ENCODE data around the gene F13B. TPM values are rescaled to one million over a fixed set of nuclear protein-coding genes. Genes with fewer than 3 reads are reported as not detected.

The F13B gene
- total RNA-seq, 2 experiments from 2014 or later: not detected

DNA sequence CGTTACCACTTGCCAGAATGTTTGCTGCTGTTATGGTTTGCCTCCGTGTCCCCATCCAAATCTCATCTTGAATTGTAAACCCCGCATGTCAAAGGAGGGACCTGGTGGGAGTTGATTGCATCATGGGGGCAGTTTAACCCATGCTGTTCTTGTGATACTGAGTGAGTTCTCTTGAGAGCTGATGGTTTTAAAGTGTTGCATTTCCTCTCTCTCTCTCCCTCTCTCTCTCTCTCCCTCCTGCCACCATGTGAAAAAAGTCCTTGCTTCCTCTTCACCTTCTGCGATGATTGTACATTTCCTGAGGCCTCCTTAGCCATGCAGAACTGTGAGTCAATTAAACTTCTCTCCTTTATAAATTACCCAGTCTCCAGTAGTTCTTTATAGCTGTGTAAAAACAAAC lies 45.3 kb downstream of the F13B start:
- Mint-ChIP-seq H3K4me3 (no peak overlapping the region), H3K9me3 (no peaks in the 10 kb centered on the region), H3K36me3 (ENCODE audit: low read depth) (no peaks in the 10 kb centered on the region), H3K4me1 (ENCODE audit: low read depth) (no peaks in the 10 kb centered on the region), H3K27ac (no peak overlapping the region), H3K27me3 (no peaks in the 10 kb centered on the region)
- ATAC-seq (ENCODE audit: poor library complexity): no peak
- H3K27ac ChIP-seq (ENCODE audit: low read depth in 1 of 2, low read length in 2 of 2): no peak overlapping the region
- POLR2A ChIA-PET: no interaction called here
- H3K27me3 ChIP-seq (ENCODE audit: control insufficient read depth in 1 of 2, insufficient read depth in 2 of 2, low read length in 2 of 2): no peaks in the 10 kb centered on the region
- no peak for DNase-seq
- no peaks in the 10 kb centered on the region for H3K36me3 ChIP-seq (ENCODE audit: insufficient read depth, low read length)
- intact Hi-C loops (cut with DNase I, micrococcal nuclease): no loop called here
- CTCF ChIA-PET: no interaction called here
- TF ChIP-seq, protein P1, sequence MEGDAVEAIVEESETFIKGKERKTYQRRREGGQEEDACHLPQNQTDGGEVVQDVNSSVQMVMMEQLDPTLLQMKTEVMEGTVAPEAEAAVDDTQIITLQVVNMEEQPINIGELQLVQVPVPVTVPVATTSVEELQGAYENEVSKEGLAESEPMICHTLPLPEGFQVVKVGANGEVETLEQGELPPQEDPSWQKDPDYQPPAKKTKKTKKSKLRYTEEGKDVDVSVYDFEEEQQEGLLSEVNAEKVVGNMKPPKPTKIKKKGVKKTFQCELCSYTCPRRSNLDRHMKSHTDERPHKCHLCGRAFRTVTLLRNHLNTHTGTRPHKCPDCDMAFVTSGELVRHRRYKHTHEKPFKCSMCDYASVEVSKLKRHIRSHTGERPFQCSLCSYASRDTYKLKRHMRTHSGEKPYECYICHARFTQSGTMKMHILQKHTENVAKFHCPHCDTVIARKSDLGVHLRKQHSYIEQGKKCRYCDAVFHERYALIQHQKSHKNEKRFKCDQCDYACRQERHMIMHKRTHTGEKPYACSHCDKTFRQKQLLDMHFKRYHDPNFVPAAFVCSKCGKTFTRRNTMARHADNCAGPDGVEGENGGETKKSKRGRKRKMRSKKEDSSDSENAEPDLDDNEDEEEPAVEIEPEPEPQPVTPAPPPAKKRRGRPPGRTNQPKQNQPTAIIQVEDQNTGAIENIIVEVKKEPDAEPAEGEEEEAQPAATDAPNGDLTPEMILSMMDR (IDR thresholded peaks at IDR 0.05): no peak
- no peaks in the 10 kb centered on the region for H3K9me3 ChIP-seq (ENCODE audit: control insufficient read depth in 1 of 2, insufficient read depth in 1 of 2, low read length in 2 of 2)
- H3K4me1 ChIP-seq (ENCODE audit: insufficient read depth, low read length): no peaks in the 10 kb centered on the region
- no peak overlapping the region for H3K4me3 ChIP-seq (ENCODE audit: low read length)

DNA sequence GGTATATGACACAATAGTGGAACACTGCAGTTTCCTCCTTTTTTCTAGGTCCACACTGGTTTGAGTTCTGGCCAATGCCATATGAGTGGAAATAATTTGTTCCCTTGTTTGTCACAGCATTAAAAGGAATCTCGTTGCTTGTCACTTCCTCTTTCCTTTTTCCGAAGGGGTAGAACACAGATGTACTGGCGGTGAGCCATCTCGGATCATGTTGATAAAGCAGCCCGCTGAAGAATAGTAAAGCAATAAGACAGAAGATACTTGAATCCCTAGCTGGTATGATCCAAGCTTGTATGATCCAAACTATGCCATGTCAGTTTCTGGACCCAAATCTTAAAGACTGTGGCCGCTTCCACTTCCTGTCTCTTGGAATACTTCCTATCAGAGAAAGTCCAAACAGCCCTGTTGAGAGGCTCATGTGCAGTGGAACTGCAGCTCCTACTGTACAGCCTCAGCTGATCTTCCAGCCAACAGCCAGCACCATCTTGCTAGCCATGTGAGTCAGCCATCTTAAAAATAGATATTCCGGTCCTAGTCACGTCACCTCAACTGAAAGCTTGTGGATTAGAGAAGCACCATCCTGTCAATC lies 49.4 kb downstream of the F13B start:
- Histone ChIP-seq H3K27me3 (ENCODE audit: control insufficient read depth in 1 of 2, insufficient read depth in 2 of 2, low read length in 2 of 2) (no peaks in the 10 kb centered on the region), H3K36me3 (ENCODE audit: insufficient read depth, low read length) (no peaks in the 10 kb centered on the region), H3K9me3 (ENCODE audit: control insufficient read depth in 1 of 2, insufficient read depth in 1 of 2, low read length in 2 of 2) (no peaks in the 10 kb centered on the region), H3K27ac (ENCODE audit: low read depth in 1 of 2, low read length in 2 of 2) (no peak overlapping the region), H3K4me3 (ENCODE audit: low read length) (no peak overlapping the region), H3K4me1 (ENCODE audit: insufficient read depth, low read length) (no peaks in the 10 kb centered on the region)
- POLR2A ChIA-PET: no interaction called here
- Mint-ChIP-seq H3K36me3 (ENCODE audit: low read depth) (no peaks in the 10 kb centered on the region), H3K27me3 (no peaks in the 10 kb centered on the region), H3K4me3 (no peak overlapping the region), H3K9me3 (no peaks in the 10 kb centered on the region), H3K4me1 (ENCODE audit: low read depth) (no peaks in the 10 kb centered on the region), H3K27ac (no peak overlapping the region)
- TF ChIP-seq, protein P1 (IDR thresholded peaks at IDR 0.05): no peak
- CTCF ChIA-PET: no interaction called here
- no peak for ATAC-seq (ENCODE audit: poor library complexity)
- no peak for DNase-seq
- intact Hi-C loops (cut with DNase I, micrococcal nuclease): no loop called here

DNA sequence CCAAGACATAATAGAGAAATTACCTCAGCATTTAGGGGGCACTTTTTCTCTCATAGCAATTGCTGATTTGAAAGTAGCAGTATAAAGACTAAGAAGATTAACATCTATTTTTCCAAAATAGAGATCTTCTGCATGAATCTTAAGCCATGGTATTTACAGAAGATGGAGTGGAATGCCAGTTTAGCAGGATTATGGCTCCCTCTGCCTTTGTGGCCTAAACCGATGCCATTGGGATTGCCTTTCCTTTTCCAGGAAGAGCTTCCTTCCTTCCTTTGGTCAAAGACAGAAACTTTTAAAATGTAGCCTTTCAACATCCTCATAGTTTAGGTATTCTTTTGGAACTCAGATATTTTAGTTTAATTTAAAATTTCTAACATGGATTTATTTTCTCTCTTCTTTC lies 50.3 kb downstream of the F13B start:
- Mint-ChIP-seq H3K27ac (no peak overlapping the region), H3K4me3 (no peak overlapping the region), H3K36me3 (ENCODE audit: low read depth) (no peaks in the 10 kb centered on the region), H3K4me1 (ENCODE audit: low read depth) (no peaks in the 10 kb centered on the region), H3K9me3 (no peaks in the 10 kb centered on the region), H3K27me3 (no peaks in the 10 kb centered on the region)
- POLR2A ChIA-PET: no interaction called here
- TF ChIP-seq, protein P1 (IDR thresholded peaks at IDR 0.05): no peak
- H3K36me3 ChIP-seq (ENCODE audit: insufficient read depth, low read length): no peaks in the 10 kb centered on the region
- ATAC-seq (ENCODE audit: poor library complexity) (no peak), DNase-seq (no peak)
- intact Hi-C loops (cut with DNase I, micrococcal nuclease): no loop called here
- no peaks in the 10 kb centered on the region for H3K27me3 ChIP-seq (ENCODE audit: control insufficient read depth in 1 of 2, insufficient read depth in 2 of 2, low read length in 2 of 2)
- CTCF ChIA-PET: no interaction called here
- no peaks in the 10 kb centered on the region for H3K9me3 ChIP-seq (ENCODE audit: control insufficient read depth in 1 of 2, insufficient read depth in 1 of 2, low read length in 2 of 2)
- no peak overlapping the region for H3K27ac ChIP-seq (ENCODE audit: low read depth in 1 of 2, low read length in 2 of 2)
- no peaks in the 10 kb centered on the region for H3K4me1 ChIP-seq (ENCODE audit: insufficient read depth, low read length)
- H3K4me3 ChIP-seq (ENCODE audit: low read length): no peak overlapping the region

All from CD4-positive, alpha-beta T cell (primary cell).